HG03354 (cell line): Measurements from ENCODE around the gene FOXD1.

ENCODE experiments used
- ATAC-seq: cut with Tn5 transposase; IDR thresholded peaks from one replicate; pipeline ENCODE4 v1.9.1; 2021; ENCODE audit warnings: mild to moderate bottlenecking; ENCODE audit not compliant: unreplicated experiment, poor library complexity, severe bottlenecking

FOXD1 gene

DNA sequence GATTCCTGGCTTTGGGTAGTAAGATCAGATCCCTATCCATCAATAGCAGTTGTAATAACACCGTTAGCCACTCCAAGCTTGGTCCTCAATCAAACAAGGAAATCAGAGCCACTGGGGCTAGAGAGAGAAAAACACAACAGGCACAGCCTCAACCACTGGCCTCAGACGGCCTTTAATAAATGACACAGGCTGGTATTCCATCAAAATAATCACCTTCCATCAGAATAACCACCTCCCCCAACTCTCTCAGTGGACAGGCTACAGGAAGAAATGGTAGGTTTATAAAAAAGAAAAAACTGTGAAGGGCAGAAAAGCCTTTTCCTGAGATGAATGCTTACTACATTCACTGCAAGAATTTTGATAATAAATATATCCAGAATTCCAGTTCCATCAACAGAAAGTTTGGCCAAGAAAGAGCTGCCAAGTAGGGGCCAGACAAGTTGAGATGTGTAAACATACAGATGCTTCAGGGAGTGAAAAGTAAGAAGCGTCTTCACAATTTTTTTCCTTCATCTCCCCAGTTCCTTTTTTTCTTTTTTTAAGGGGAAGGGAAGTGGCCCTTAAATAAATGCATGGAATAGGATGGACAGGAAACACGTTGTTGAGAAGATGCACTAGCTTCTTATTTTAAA is 5.5 kb downstream of the FOXD1 start:
- ATAC-seq = no peak

DNA sequence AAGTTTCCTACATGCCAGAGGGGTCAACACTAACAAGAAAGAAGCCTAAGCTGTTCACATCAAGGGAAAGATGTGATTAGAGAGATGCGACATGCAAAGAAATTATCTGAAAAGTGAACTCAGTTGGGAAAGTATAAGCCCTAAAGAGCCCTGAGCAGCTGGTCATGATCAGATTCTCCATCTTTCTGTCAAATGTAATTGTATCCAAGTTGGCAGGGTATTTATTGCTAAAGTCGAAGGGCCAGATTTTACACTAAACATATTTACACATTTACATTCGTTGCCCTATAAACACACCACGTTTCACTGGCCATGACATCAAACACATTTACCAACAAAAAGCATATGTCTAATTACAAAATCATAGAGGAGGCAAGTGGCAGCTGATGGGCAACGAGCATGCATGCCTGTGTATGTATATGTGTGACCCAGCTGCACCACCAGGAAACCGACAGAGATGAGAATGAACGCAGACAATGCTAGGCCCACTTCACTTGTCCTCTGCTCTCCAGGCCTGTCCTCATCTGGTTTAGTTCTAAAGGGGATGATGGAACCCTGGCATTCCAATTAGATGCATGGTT is 6.3 kb downstream of the FOXD1 start:
- no peak for ATAC-seq

DNA sequence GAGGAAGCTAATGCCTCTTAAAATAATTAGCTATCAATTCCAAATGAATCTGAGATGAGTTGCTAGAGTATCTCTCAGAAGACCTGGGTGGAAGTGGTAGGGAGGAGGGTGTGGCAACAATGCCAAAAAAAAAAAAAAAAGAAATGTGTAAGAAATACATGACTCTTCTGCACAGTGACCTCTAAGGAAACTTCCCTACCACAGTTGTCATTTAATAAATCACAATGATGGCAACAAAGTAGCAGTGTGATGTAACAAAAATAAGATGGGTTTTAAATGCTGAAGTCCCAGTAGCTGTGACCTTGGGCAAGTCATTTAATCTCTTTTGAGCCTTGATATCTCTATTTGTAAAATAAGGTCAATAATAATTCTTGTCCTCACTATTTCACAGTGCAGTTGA is 7.2 kb downstream of the FOXD1 start:
- no peak for ATAC-seq

DNA sequence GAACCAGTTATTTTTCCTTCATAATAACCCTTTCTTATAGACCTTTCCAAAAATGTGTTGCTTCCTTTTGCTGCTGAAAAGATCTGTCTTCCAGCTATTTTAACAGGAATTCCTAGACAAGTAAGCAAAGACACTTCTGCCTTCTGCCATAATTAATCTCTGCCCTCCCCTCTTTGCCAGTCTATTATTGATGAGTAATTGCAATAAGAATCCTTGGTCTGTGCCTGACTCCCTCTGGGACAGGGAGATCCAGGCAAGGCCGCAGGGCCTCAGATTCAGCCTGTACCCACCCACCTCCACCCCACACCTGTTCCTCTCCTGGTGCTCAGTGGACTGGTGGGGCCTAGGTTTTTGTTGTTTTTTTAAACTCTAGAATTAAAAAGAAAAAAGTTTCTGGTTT is 8.3 kb downstream of the FOXD1 start:
- ATAC-seq = no peak

DNA sequence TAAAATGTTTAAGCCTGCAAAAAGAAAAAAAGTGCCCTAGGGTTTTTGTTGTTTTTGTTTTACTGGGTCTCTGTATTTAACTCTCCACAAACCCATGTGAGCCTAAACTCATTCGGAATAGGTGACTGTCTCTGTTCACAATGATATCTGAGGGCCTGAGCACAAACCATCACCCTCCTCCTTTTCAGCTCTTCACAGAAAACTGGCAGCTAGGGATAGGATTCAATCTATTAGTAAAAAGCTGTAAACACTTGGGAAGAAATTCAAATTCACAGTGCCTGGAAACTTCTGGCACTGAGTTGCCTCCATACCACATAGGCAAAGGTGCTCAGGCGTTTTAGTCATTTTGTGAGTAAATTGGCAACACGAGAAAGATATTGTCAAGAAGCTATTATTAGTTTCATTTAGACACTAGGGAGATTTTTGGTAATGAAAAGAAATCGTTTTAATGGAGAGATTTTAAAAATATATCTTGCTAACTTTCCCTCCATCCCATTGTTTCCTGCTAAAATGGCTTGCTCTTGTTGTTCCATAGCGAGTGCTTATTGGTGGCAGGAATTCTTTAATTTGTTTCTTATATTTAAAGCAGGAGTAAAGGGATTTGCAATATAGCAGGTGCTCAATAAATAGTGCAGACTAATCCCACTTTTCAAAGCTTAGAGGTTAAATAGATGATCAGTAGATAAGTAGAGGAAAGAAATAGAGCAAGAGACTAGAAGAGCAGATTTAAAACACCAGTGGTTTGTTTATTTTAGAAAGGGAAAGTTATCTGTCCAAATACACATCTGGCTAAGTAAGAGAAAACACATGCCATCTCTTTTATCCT is 9.7 kb downstream of the FOXD1 start:
- no peak for ATAC-seq

DNA sequence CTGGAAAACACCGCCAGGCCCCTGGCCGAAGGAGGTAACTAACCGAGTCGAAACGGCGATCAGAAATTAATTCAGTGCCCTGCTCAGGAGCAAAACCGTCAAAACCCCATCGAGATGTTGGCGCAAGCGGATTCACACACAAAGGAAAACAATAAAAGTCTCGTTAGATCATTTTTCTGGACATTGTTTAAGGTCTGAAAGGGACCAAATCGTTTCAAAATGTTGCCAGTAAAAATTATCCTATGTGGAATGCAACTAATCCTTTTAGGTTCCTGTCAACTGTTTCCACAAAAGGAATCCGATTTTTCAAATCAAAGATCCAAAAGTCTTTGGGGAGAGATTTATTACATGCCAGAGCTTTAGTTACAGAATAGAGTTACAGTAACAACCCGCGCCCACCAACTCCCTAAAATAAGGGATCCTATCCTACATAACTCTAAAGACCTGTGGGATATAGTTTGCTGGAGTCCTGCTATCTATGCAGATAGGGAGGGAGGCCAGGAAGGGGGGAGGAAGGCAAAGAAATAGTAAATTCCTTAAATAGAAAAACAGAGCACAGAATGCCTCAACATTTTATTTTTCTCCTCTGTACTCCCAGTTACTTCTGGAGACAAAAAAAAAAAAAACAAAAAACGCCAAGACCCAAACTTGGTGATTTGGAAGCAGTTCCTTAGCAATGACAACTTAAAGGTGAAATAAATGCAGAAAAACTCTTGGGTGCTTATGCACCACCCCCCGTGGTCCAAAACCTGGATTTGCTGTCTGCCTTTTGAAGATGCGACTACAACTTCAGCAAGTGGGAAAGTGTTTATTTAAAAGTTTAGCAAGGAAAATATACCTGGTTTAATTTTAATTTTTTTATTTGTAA is 10.6 kb downstream of the FOXD1 start:
- ATAC-seq = no peak

DNA sequence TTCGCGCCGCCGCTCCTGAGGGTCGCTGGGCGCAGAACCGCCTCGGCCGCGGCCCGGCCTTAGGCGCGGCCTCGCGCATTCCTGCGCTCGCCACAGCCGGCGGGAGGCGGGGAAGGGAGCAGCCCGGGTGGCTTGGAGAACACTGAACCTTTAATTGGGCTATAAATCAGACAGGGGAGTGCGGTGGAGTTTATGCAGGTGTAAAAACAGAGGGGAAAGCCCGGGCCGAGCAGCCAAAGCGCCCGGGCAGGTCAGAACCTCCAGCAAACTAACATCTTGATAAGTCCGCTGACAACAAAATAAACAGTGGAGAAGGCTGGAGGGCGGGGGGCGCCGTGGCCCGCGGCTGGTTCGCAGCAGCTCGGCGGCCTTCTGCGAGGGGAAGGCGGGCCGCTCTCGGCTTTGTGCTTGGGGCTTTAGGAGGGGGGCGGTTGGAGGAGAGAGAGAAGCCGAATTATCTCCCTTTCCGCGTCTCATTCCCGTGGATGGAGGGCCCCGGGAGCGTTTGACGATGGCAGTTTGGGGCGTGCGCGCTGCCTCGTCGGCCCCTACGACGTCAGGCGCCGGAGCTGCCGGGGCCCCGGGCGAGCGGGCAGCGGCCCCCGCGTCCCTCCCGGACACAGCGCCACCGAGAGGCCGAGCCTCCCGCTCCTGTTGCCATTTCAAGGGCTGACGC is 11.3 kb downstream of the FOXD1 start:
- no peak for ATAC-seq

DNA sequence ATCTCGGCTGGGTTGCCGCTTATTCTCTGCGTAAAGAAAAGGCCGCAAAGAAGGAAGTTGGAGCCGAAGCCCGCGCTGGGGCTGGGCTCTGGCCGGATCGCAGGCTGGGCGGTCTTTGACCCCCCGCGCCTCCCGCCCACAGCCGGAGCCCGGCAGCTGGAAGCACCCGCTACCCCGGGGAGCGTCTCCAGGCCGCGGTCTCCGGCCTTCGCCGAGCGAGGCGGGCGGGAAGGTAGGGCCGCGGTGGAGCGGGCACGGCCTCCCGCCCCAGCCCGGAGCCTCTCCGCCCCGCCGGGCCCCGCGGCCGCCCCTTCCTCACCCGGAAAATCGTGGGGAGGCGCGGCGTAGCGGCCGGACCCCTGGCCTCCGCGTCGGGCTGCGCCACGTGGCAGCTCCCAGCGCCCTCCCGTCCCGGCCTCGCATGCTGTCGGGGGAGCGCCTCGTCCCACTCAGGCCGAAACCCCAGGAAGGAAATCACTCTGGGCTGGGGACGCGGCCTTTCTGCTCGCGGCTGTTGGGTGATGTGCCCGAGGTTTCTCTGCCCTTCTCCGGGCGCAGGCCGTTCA is 12.0 kb downstream of the FOXD1 start:
- ATAC-seq = no peak

DNA sequence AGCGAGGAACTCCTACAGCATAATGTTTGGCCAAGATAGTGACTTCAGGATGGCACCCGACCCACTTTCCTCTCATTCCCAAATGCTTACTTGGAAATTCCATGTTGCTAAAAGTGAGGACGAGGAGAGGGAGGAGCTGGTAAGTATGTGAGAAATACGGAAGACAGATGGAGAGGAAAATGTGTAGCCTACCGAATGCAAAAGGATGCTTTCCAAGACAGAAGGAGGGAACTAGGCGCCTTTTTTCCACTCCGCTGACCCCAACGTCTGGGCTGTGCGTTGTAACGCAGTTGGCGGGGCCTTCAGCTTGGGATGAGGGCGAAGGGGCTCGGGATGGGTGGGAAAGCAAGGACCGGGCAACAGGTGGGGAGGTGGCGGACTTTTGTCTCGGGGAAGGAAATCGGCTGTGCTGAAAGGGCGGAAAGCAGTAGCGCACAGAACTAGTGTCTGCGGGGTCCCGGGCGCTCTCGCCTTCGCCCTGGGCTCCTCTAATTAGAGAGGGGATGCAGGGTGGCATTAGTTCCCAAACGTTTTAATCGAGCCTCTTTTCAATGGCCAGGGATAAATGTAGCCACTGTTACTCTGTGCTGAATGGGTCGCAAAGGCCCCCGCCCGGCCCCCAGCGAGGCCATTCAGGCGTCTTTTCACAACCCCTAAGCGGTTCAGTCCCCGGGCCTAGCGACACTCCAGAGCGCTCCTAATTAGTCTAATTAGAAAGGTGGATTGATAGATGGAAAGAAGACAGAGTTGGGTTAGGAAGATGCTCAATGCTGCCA is 12.6 kb downstream of the FOXD1 start:
- no peak for ATAC-seq

DNA sequence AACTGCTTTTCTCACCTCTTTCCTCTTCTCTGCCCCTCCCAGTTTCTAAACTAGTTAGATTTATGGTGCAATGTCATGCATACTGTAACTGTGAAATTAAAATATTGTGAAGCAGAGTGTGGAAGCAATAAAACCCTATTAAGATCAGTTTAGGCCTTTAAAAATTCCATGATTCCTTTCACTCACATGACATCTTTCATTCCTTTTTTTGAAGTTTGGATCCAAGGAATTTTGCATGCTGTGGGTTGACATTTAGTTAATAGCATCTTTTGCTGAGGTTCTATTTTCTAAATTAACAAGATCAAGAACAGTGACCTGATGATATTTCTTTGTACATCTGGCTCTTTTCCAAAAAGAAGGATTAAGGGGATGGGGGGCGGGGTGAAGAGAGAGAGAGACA is 13.7 kb downstream of the FOXD1 start:
- no peak for ATAC-seq

DNA sequence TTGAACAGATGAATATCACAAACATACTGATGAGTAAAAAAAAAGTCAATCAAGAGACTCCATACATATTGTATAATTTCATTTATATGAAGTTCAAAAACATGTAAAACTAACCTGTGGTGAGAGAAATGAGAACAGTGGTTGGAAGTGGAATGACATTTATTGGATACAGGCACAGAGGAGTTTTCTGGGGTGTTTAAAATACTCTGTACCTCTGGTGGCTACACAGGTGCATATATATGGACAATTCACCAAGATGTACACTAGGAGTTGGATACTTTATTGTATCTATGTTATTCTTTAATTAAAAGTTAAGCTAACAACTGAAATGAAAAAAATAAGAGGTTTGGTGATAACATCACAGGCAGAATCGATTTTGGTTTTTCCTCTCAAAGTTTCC is 14.1 kb downstream of the FOXD1 start:
- no peak for ATAC-seq

DNA sequence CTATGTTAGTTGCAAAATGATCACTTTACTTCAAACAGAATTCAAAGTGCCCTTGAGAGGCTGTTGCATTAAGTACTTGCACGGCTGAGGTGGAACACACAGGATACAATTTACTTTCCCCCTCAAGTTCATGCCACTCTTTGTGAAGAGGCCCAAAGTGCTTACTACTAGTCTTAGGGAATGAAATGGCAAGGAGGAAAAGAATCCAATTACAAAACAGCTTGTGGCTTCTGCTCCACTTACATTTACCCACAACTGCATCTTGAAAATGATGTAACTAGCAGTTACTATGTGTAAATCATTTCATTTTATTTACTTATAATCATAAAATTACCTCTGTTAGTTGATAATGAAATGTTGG is 14.6 kb downstream of the FOXD1 start:
- ATAC-seq = no peak

DNA sequence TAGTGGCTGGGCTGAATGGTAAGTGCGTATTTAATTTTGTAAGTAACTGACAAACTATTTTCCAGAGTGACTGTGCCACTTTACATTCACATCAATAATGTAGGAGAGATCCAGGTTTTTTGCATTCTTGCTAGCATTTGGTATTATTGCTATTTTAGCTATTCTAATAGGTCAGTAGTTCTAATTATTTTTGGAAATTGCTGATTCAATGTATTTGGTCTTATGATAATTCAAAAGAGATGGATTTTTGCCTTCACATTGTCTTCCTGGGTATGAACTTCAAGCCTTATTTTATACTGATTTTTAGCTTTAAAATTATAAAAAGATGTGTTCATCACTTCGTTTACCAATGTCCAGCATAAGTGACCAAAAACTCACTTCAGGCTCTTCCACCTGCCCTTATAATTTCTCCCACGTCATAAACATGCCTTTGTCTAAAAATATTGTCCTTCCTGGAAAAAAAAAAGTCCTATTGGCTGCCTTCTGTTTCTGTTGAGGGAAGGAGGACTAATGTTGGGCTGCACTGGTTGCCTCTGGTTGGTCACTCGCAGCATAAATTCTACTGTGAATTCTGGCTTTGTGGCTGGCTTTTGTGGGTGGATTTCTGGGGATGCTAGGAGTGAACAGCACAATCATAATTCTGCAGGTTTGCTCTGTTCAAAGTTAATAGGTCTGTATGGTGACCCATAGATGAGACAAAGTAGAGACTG is 15.2 kb downstream of the FOXD1 start:
- ATAC-seq = no peak

DNA sequence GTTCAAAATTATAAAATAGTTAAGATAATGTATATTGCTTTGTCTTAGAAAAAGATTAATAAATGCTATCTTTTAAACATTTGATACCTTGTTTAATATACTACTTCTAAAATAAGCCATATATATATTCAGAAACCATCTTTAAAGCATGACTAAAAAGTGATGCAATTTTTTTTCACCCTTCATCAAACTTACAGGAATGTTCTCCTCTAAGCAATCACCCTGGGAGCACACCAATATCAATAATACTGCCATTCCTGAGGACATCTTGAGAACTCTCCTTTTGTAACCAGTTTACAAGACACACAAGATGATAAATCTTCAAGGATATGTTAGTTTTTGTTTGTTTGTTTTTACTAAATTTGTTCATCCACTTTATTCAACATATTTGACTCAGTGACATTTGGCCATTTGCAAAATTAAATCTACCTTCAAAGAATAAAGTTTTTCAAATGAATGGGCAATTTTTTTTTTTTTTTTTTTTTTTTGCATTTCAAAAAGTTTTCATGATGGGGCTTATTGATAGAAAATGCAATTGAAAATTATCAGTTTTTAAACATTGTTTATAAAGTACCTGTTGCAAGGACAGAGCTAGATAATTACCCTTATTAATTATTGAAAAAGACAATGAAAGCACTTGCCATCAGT is 17.2 kb downstream of the FOXD1 start:
- no peak for ATAC-seq

DNA sequence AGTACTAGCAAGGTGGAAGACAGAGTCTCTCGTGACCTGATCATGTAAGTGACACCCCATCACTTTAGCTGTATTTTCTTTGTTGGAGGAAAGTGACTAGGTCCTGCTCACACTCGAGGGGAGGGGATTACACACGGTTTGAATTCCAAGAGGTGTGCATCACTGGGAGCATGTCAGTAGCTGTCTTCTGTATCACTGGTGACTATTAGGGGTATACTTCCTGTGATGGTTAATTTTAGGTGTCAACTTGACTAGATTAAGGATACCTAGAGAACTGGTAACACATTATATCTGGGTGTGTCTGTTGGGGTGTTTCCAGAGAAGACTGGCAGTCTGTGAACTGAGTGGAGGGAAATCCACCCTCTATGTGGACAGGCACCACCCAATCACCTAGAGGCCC is 22.5 kb downstream of the FOXD1 start:
- ATAC-seq = no peak

DNA sequence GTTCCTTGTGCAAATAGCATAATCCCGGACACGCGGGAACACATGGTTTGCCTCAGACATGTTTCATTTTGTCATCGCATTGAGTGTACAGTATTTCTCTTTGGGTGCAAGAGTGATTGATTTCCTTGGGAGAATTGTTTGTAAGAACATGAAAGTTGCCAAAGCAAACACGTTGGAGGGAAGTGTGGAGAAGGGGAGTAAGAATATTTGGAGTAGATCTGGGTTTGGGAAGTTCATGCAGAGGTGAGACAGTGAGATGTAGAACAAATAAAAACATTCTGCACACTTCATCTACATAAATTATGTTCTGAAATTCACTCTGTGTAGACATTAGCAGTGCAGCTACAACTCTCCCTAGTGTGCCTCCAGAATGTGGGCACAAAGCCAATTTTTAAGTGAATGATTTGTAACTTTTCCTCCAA is 24.0 kb downstream of the FOXD1 start:
- ATAC-seq = no peak

DNA sequence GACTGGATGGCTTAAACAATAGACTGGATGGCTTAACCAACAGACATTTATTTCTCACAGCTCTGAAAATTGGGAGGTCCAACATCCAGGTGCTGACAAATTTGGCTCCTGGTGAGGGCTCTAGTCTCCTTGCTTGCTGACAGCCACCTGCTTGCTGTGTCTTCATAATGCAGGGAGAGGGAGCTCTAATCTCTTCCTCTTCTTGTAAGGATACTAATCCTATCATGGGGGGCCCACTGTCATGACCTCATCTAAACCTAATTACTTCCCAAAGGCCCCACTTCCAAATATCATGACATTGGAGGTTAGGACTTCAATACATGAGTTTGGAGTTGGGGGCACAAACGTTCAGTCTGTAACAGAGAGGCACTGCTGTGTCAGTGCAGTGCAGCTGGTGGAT is 26.4 kb downstream of the FOXD1 start:
- no peak for ATAC-seq

DNA sequence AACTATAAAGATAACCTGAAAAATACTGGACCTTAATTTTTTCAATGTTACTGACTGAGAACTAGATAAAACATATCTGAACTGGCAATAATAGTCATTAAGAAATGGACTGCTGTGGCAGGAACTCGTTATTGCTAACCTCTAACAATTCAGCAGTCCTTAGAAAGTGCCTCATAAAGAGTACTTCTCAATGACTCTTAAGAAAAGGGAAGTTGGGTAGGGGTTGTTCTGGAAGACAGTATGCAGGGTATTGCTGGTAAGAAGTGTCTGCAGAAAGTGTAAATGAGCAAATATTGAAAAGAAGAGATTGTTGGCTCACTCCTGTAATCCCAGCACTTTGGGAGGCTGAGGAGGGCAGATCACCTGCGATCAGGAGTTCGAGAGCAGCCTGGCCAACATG is 27.9 kb downstream of the FOXD1 start:
- no peak for ATAC-seq
